DLD1 (cell line): ENCODE measurements around the gene TMEM156.
"Not testable (repeated sequence)": the region's sequence is repeated elsewhere in the genome, so short reads cannot be mapped to it uniquely, and the experiment has no call there.

Source experiments
- in situ Hi-C: cut with HindIII; loops from 2 replicates; pipeline ENCODE4 v1.10.0; 2017; ENCODE audit warnings: low sequenced_read_pairs

Gene TMEM156

DNA sequence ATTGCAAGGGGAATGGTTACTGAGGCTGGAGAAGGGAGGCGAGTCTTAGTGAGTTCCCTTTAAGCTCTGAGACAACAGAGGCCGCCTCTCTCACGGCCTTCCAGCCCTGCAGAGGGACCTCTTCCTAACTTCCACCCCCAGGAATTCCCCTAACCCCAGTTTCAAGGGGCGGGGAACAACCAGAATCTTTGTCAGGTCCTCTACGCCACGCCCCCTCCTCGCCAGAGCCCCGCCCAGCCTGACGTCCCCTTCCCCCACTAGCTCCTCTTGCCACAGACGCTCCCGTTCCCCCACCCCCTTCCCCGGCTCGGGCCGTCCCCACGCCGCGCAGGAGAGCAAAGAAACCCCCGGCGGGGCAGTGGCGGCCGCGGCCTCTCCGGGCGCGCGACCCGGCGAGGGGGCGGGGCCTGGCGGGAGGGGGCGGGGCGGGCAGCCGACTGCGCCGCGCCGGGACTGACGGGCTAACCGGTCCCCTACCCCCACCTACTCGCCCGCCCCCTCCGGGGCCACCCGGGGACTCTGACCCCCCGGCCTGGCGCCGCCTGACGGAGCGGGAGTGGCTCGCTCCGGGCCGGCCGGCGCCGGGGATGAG is 12.3 kb upstream of the TMEM156 start:
- in situ Hi-C loops: no loop called here

DNA sequence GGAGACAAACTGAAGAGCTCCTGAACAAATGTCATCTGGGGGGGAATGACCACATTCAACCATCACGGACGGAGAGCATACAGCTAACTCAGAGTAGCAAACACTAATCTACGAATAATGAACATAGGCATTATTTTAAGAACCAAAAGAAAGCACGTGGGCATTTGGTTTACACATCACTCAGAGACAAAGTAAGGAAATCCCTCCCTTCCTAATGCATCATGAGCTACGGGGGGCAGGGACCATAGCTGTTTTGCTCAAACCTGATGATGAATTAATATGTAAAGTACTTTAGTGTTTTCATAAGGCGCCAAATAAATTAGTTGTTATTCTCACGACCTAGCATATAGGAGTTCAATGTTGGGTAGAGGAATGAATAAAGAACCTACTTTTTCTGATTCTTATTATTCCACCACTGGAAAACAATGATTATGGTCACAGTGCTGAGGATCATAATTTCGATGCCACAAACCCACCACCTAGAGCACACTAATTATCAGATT is 11.7 kb upstream of the TMEM156 start:
- in situ Hi-C loops: no loop called here

DNA sequence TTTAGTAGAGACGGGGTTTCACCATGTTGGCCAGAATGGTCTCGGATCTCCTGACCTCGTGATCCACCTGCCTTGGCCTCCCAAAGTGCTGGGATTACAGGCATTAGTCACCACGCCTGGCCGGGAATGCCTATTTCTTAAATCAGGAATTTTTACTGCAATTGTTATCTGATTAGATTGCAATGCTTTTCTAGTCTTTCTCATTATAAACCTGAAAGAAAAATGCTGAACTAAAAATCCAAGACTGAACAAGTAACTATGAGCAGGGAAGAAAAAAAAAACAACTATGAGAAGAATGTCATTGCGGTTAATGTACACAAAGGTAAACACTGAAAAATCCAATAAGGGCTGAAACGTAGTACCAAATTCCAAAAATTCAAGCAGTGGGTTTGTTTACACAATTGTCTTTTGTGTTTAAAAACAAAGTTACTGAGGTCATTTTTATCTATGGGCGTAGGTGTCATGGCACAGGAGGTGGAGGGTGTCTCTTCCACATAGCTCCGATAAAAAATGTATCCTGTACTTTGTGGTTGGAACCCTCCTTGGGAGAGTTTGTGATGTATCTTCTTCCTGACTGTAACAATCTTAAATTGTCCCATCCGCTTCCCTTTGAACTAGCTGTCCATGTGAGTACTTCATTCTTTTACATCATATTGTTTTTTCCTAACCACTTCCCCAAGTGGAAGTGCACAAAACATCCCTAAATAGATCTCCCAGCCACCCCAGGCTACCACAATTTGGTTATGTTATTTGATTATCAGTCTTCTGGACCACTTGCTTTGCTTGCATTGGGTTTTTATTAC is 11.1 kb upstream of the TMEM156 start:
- in situ Hi-C loops: no loop called here

DNA sequence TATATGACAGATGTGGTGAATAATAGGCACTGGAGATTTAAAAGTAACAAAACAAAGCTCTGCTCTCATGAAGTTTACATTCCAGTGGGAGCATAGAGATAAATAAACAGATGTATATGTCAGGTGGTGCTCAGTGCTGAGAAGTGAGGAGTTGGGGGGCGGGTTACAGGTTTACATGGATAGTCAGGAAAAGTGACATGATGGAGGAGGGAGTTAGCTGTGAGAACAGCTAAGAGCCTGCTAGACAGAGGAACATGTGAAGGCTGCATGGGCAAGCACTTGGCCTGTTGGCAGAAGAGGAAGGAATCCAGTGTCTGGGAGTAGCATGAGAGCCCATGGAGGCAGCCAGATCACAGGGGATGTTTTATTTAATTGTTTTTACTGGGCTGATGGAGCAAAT is 10.2 kb upstream of the TMEM156 start:
- in situ Hi-C loops: no loop called here

DNA sequence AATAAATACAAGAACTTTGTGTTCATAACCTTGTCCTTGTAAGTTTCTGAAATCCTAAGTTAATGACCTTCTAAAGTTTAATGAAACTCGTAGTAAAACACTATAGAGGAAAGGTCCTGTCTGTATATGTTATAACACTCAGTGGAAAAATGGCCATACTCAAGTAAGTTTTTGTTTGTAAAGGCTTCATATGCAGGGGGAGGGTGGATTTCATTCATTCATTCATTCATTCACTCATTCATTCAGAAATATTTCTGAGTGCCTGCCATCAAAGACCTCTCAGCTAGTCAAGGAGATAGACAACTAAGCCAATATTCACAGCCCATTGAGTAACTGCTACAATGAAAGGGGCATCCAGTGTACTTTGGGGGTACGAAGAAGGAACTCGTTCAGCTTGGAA is 6.9 kb upstream of the TMEM156 start:
- in situ Hi-C loops: no loop called here

DNA sequence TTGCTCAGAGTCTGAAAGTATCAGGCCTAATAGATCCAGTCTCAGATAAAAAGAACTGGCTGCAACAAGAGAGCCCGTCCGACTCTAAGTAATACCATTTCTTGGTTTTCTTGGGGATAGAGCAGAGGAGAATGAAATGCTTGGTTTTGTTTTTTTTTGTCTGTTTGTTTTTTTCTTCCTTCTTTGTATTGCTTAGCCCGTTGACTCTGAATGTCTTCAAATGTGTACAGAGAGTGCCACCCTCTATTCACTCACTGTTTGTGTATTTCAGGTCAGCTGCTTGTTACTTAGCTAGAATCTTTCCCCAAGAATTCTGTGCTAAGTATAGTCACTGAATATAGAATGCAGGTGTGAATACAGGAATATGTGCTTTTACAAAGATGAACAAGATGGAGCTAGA is 5.7 kb upstream of the TMEM156 start:
- in situ Hi-C loops: no loop called here

DNA sequence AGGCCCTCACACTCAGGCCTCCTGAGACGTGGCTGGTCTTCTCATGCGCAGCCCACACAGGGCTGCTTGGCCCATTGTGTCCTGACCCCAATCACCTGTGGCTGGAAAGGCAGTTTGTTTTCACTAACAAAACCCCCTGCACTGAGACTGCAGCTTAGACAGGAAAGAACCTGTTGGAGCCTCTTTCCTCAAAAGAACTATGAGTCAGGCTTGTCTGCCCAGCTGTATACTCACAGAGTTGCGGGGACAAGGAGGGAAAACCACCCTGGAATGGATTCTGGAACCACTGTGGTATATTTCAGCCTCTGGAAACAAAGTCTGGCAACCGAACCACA is 5.2 kb upstream of the TMEM156 start:
- in situ Hi-C loops: no loop called here

DNA sequence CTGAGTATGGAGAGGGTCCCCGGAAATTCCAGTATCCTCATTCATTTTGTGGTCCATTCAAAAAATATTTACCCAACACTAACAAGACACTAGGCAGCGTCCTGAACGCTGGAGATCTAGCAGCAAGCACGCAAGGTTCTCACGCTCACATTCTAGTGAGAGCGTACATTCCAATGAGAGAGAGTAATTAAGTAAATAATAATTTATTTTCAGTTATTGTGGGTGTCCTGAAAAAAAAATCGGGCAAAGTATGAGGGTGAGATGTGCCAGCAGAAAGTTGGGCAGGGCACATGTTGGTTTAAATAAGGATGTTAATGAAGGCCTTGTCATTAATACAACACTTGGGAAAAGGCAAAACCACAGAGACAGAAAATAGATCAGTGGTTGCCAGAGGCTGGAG is 4.0 kb upstream of the TMEM156 start:
- in situ Hi-C loops: no loop called here

DNA sequence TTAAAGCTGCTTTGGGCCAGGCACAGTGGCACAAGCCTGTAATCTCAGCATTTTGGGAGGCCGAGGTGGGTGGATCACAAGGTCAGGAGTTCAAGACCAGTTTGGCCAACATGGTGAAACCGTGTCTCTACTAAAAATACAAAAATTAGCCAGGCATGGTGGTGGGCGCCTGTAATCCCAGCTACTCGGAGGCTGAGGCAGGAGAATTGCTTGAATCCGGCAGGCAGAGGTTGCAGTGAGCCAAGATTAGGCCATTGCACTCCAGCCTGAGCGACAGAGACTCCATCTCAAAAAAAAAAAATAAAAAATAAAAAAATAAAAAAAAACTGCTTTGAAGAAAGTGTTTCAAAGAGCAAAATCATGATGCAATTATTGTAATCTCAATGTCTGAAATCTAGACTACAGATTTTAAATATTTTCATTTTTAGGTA is 604 bp downstream of the TMEM156 start:
- in situ Hi-C loops: not testable (repeated sequence)

DNA sequence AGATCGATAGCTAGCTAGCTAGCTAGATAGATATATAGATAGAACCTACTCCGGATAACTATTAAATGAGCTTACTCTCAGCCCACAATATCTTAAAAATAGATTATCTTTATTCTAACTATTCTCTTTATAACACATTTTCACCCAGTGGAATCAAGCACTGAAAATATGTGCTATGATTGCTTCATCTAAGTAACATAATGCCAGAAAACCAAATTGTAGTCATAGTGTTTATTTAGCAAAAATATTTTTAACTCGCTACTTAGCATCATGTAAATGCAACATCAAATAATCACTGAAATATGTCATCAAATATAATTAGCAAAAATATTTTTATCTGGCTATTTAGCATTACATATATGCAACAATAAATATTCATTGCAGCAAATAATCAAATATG is 1.5 kb downstream of the TMEM156 start:
- in situ Hi-C loops: no loop called here

DNA sequence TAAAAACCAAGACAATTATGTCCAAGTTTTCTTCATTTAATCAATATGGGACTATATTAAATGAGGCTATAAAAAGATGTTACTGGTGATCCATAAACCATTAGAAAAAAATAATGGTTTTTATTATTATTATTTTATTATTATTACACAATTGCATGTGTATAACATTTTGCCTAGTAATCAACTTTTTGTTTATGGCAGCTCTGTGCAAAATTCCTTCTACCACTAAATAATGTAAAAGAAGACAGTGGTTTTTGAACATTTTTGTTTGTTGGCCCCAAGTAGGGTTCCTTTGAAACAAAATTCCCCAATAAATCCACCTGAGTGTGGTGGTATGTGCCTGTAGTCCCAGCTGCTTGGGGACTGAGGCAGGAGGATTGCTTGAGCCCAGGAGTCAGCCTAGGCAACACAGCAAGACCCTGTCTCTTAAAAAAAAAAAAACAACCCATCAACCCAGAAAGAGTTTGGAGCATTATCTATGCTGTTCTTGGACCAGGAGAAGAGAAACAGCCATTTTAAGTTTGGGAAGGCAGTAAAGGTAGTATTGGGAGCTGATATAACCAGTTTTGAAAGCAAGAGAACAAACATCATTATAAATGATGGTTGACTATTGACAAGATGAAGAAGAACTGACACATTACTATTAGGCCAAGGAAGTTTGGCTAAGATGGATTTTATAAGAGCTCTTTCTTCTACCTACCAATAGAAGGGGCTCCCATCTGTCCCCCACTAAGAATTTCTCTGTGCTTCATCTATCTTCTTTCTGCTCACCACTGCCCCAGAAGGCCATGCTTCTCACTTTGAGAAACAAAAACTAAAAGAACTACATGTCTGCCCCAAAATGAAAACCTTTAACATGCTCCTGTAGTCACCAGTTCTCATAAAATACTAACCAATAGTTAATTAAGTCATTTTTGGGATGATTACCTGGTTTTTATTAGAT is 2.2 kb downstream of the TMEM156 start:
- in situ Hi-C loops: no loop called here

DNA sequence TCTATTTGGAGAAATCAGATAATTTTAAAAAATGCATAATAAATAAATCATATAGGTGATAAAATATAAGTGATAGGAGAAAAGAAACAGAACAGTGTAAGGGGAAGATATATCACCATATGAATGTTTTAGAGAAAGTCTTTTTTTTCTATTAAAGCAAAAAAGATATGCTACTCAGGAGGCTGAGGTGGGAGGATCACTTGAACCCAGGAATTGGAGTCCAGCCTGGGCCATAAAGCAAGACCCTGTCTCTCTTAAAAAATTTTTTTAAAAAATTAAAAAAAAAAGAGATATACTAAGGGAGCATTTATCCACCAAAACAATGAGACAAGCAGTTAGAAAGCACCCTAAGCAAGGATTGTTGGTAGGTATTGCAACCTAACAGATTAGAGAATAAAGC is 6.1 kb downstream of the TMEM156 start:
- in situ Hi-C loops: no loop called here

DNA sequence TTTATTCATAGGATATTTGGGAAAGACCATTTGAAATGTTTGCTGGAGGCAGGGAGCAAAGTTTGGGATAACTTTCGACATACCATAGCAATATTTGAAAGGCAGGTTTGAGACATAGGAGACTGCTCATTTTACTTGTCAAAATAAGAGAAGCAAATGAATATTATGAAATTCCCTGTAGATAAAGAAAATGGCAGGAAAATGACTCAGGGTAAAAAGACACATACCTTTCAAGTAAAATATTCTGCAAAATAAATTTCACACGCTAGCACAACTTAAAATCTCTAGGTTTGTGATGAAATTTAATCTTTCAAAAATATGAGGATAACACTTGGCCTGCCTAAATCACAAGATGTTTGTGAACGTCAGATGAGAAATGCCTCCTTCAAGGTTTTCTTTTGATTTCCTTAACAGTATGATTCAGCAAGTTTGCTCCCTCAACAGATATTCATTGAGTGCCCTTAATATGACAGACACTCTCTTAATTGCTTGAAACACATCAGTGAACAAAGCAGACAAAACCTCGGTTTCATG is 6.6 kb downstream of the TMEM156 start:
- in situ Hi-C loops: no loop called here

DNA sequence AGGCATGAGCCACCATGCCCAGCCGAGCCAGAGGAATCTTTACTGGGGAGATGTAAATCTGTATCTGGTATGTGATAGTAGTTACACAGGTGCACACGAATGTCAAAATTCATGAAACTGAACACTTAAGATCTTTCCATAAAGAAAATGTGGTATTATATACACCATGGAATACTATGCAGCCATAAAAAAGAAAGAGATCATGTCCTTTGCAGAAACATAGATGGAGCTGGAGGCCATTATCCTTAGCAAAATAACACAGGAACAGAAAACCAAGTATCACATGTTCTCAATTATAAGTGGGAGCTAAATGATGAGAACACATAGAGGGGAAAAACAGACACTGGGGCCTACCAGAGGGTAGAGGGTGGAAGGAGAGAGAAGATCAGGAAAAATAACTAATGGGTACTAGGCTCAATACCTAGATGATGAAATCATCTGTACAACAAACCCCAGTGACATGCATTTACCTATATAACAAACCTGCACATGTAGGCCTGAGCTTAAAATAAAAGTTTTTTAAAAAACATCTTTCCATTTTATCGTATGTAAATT is 7.8 kb downstream of the TMEM156 start:
- in situ Hi-C loops: no loop called here

DNA sequence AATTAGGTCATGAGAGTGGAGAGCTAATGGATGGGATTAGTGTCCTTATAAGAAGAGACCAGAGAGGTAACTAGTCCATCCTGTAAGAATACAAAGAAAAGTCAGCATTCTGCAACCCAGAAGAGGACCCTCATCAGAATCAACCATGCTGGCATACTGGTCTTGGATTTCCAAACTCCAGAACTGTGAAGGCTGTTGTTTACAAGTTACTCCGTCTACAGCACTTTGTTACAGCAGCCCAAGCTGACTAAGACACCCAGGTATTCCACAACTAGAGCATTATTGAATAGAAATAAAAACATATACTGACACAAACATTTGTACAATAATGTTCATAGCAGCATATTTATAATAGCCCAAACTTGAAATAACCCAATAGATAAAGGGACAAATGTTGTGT is 9.2 kb downstream of the TMEM156 start:
- in situ Hi-C loops: no loop called here

DNA sequence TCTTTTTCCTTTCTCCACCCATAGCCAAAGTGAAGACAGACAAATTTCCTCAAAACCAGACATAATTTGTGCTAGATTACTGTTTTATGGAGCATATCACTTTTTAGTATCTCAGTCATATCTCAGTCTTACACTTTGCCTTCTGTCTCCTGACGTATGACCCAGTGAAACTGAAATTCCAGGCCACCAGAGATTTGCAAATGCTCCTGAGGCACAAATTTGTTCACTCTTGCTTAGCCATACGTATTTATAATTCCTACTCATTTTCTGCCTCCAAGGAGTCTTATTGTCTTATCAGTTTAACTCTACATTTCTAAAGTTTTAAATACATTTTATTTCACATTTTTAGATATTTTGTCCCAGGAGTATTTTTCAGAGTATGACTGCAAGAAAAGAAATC is 10.0 kb downstream of the TMEM156 start:
- in situ Hi-C loops: no loop called here

DNA sequence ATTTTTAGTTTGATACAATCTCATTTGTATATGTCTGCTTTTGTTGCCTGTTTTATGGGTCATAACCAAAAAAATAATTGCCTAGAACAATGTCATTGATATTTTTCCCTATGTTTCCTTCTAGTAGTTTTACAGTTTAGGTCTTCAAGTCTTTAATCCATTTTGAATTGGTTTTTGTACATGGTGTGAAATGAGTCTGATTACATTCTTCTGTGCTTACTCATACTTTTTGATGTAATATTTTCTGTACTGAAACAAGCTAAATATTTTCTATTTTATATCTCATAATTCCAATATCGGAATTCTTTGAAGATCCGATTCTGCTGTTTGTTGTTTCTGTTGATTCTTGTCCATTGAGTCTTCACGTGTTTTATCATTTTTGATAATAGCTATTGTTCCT is 10.6 kb downstream of the TMEM156 start:
- in situ Hi-C loops: no loop called here

DNA sequence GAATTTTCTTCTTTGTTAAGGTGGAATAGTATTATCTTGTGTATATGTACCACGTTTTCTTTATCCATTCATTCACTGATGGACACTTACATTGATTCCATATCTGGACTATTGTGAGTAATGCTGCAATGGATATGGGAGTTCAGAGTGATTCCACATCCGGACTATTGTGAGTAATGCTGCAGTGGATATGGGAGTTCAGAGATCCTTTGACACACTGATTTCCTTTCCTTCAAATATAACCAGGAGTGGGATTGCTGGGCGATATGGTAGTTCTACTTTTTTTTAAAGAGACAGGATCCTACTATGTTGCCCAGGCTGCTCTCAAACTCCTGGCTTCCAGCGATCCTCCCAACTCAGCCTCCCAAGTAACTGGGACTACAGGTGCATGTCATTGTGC is 12.1 kb downstream of the TMEM156 start:
- in situ Hi-C loops: no loop called here

DNA sequence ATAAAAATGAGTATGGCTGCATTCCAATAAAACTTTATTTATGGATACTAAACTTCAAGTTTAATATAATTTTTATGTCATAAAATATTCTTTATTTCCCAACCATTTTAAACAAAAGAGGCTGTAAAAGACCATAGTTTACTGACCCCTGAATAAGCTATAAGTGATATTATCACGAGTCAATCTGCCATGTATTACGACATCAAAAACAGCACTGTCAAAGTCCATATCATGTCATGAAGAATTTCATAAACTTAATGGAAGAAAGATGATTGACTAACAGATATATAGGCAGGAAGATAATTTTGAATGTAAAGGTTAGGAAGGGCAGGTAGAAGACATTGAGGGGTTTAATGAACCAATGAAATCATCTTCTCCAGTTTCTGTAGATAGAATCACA is 18.2 kb downstream of the TMEM156 start:
- in situ Hi-C loops: no loop called here

DNA sequence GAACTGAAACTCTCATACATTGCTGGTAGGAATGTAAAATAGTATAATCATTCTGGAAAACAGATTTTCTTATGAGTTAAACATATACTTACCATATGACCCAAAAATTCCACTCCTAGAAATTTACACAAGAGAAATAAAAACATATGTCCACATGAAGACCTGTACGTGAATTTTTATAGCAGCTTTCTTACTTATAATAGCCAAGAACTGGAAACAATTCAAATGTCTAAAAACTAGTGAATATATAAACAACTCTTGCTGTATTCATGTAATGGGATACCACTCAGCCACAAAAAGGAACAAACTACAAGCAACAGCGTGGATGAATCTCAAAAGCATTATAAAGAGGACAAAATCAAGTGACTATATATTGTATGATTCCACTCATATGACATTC is 27.5 kb downstream of the TMEM156 start:
- in situ Hi-C loops: no loop called here

DNA sequence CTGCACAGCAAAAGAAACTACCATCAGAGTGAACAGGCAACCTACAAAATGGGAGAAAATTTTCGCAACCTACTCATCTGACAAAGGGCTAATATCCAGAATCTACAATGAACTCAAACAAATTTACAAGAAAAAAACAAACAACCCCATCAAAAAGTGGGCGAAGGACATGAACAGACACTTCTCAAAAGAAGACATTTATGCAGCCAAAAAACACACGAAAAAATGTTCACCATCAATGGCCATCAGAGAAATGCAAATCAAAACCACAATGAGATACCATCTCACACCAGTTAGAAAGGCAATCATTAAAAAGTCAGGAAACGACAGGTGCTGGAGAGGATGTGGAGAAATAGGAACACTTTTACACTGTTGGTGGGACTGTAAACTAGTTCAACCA is 30.2 kb downstream of the TMEM156 start:
- in situ Hi-C loops: not testable (repeated sequence)
